ENCODE data around the gene DNM1.
"Not testable (repeated sequence)": the region's sequence is repeated elsewhere in the genome, so short reads cannot be mapped to it uniquely, and the experiment has no call there.

DNM1 gene

DNA sequence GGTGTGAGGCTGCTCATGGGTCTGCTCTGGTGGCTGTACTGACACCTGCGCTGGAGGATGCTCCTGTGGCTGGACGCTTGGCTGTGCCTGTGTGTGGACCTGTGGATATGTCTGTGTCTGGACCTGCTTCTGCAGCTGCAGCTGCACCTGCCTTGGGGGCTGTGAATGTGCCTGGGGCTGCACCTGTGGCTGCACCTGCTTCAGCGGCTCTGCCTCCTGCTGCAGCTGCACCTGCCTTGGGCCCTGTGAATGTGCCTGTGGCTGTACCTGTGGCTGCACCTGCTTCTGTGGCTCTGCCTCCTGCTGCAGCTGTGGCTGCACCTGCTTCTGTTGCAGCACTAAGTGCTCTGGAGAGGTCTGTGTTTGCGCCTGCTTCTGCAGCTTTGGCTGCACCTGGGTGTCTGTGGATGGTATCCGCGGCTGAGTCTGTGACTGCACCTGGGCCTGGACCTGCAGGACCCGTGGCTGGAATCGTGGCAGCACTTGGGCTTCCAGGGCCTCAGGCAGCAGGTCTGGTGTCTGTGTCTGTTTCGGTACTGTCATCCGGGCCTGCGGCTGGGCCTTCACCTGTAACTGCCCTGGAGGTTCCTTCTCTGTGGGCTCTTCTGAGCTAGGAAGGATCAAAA is 24.3 kb upstream of the DNM1 start:
- DNase-seq, result no peak

DNA sequence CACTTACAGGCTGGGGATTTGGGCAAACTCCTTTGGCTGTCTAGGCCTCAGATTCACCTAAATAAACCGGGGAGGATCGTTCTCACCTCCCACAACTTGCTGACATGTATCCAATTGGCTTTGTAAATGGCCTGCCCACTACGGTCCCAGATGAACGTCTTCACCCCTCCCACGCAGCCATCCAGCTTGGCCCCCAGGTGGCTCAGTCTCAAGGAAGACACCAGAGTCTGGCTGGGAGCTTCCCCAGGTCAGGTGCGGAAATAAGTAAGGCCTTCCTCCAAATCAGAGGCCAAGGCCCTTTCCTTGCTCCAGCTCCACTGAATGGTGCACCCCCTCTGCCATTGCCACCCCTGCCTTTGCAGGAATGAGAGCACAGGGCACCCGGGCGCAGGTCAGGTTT is 23.2 kb upstream of the DNM1 start:
- no peak for DNase-seq

DNA sequence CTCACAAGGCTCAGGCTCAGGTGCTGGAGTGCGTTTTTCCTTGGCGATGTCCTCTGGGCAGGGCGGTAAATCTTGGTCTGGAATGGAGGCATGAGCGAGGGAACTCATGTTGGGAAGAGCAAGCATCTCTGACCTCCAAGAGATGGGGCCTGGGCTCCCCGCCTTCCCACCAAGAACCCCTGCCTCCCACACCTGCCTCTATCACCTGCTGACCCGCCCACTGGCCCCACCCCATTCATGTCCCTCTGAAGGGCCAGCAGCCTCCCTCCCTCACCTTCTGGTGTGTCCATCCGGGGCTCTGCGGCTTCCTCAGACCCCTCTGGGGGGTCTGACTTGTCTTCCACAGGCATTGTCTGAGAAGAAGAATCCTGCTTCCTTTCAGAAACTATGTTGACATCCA is 22.7 kb upstream of the DNM1 start:
- DNase-seq, result no peak

DNA sequence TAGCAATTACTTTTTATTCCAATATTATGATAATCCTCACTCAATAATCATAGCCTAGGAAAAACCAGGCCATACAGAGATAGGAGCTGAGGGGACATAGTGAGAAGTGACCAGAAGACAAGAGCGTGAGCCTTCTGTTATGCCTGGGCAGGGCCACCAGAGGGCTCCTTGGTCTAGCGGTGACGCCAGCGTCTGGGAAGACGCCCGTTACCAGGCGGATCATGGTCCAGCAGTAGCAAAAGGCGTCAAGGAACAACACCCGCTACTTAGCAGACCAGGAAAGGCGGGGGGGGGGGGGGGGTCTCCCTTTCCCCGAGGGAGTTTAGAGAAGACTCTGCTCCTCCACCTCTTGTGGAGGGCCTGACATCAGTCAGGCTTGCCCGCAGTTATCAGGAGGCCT is 21.7 kb upstream of the DNM1 start:
- not testable (repeated sequence) for DNase-seq

DNA sequence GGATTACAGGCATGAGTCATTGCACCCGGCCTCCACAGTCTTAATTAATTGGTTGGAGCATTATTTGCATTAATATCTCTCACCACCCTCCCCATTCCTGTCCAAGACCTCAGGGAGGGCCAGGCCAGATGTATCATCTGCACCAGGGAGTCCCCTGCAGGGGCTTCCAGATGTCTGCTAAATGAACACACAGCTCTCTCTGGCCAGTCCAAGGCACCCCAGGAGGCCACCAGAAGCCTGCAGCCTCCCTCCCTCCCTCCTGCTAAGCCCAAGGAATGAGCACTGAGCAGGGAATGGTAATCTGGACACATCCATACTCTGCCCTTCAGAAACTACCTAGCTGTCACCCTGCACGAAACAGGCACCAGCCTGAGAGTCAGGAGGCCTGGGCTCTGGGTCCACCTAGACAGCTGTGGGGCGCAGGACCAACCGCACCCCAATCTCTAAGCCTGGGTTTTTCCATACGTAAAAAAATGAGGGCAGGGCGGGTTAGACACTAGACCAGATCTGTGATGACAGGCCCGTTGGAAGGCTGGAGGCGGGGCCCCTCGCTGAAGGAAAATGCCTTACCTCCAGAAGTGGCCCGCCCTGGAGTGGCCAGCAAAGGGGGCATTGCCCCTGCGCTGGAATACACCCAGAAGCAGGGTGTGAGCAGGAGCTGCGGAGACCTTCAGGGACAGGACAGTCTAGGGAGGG is 20.1 kb upstream of the DNM1 start:
- no peak for DNase-seq

DNA sequence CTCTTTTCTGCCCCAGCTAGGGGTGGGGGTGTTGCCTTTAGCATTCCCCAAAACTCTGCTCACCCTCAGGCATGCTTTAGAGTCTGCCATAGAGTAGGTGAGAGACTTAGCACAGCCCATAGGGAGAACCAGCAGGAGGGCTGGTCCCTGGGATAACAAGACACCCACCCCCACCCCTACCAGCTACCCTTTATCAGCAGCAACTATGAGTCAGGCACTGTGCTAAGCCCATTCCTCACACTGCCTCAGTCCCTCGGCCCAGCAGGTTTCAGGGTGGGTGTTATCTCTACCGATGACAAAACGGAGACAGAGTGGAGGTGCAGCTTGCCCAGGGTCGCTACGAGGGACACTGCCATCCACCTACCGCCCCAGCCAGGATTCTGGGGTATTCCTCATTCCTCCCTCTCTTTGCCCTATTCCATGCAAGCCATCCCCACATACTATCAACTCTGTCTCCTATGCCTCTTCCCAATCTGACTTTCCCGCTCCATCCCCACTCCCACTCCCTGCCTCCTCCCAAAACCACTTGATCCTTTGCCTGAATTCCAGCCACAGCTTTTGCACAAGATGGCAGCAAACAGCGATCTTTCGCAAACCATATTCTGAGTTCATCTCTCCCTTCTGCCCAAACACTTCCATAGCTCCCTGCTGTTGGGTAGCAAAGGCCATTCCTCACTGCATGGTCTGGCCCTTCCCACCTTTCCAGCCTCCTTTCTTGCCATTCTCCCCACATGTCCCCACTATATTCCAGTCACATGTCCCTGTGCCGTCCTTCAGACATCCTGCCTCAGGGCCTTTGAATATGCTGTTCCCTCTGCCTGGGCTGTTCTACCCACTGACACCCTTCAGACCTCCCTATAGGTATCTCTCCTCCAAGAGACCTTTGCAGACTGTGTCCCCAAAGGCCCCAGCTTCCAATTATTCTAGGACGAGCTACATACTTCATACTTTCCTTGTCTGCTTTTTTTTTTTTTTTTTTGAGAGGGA is 16.9 kb upstream of the DNM1 start:
- DNase-seq, result no peak

DNA sequence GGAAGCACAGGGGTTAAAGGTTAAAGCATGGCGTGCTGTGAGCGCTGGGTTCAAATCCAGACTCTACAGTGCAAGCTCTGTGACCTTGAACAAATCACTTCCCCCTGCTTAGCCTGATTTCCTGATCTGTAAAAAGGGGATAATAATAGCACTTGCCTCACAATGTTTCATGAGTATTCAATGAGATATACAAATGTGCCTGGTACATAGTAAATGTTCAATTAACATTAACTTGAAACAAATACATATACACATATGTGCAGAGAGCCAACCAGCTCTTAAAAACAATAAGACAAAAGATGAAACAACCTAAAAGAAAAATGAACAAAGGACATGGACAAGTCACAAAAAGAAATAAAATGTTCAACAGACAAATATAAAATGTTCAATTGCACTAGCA is 15.8 kb upstream of the DNM1 start:
- no peak for DNase-seq

DNA sequence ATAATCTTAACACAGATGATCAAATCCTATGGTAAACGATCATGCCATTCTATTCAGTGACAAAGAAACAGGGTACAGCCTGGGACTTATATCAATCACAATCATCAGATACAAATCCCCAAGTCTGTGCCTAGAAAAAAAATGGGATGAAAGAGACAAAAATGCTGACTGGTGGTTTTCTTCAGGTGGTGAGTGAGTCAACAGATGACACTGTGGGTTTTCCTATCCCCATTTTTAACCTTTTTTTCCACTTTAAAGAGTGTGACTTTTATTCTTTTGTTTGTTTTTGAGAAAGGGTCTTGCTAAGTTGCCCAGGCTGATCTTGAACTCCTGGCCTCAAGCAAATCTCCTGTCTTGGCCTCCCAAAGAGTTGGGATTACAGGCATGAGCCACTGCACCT is 15.0 kb upstream of the DNM1 start:
- DNase-seq, result no peak

DNA sequence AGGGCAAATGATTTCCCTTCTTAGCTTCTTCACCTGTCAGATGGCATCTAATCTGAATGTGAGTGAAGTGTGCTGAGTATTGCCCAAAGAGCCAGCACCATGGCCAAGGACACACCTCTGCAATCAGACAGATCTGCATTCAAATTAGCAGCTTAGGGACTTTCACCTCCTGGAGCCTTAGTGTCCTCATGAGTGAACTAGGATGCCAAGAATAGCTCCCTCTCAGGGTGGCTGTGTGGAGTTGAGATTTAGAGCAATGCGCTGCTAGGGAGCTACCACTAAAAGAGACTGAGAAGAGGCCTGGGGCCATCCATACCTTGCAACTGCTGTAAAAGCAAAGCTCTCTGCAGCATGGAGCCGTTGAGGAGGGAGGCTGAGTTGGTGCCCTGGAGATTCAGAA is 13.2 kb upstream of the DNM1 start:
- no peak for DNase-seq

DNA sequence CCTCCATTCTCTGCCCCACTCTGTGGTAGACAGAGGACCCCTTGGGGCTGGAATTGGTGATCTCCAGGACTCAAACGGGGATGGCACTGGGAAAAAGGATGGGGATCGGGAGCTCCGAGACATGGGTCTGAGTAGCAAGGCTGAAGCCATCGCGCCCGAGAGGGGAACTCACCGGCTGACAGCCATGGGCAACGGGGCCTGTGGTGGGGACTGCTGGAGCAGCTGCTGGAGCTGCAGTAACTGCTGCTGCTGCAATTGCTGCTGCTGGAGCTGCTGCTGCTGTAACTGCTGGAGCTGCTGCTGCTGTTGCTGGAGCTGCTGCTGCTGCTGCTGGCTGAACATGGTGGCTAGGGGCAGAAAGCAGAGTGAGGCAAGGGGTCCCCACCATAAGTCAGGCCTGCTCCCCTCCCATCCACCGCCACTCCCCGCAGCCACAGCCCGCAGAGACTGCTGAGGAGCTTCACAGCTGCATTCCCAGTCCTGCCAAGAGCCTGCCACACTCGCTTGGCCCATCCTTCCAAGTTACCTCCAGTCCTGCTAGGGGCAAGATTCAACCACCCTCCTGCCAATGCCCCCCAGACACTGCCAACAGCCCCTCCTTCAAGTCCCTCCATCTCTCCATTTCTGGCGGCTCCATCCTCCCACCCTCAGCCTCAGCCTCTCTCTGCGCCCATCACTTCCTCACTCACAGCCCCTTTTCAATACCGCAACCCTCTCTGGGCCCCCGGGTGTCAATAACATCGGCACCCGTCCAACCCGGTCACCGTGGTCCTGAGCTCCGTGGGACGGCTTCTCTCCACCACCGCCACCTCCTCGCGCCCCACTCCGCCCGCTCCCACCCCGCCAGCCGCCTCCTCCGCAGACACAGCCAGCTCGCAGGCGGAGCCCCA is 12.4 kb upstream of the DNM1 start:
- DNase-seq, result no peak

DNA sequence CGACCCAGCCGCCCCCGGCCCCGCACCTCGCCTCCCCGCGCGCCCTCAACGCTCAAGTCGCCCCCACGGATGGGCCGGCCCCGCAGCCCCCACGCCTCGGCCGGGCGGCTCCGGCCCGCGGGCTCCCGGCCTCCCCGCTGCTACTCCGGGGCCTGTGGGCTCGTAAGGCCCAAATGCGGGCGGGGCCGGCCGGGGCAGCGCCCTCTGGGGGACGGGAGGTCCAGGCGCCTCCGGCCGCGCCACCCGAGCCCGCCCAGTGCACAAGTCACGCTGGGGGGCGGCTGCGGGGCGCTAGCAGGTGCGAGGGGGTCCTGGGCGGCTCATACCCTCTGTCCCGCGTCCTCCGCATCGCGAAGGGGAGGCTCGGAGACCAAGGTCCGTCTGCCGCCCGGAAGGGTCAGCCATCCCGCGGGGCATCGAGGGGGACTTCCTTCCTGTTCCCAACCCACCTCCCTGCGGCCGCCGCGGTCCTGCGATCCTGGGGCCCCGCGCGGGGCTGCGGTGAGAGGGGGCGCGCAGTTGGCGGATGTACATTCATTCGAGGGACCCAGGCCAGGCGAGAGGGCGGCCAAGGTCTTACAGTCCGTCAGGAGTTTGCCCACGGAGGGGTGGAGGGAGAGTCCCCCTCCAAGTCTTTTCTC is 11.7 kb upstream of the DNM1 start, which contains the start of gene CIZ1:
TSS of gene CIZ1 (minus strand) at position 167 of the 641 bp plus-strand sequence. CDS start 715 bp downstream, outside the sequence.
- peak; percentile 58 for DNase-seq

DNA sequence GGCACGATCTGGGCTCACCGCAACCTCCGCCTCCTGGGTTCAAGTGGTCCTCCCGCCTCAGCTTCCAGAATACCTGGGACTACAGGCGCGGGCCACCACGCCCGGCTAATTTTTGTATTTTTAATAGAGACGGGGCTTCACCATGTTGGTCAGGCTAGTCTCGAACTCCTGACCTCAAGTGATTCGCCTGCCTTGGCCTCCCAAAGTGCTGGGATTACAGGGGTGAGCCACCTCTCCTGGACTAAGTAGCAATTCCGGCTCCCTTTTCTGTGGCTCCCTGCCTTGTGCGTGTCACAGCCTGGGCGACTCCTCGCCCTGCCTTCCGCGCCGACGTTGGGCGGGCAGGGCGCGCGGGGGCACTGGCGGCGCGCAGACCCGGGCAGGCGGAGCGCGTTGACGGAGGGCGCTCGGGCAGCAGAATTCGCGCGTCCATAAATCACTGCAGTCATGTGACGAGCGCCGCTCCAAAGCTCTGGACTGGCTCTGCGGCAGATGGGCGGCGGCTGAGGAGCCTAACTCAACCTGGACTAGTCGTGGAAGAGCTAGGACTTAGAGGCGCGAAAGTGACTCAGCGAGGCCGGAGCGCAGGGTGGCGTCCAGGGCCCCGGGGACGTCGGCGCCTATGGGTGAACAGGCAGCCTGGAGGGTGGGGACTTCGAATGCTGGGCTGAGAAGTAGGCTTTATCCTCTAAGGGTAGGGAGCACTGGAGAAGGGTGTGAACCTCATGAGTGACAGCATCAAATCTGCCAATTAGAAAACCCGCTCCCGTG is 10.4 kb upstream of the DNM1 start:
- DNase-seq, result peak; percentile 75

DNA sequence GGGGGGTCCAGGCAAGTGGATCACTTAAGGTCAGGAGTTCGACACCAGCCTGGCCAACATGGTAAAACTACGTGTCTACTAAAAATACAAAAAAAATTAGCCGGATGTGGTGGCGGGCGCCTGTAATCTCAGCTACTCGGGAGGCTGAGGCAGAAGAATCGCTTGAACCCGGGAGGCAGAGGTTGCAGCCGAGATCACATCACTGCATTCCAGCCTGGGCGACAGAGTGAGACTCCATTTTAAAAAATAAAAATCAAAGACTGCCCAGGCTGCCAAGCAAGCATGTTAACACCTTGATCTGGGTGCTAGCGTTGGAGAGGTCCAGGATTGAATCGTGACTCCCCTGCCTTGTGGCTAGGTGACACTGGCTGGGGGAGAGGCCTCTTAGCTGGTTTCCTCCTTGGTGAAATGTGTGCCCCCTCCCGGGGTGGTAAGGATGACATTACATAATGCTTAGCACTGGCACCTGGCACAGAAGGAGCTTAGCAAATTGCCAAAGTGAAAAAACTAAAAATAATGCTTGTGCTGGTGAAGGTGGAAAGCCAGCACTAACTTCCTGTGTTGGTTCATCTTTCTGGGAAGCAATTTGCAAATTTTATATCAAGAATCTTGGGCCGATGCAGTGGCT is 9.6 kb upstream of the DNM1 start:
- DNase-seq, result no peak

DNA sequence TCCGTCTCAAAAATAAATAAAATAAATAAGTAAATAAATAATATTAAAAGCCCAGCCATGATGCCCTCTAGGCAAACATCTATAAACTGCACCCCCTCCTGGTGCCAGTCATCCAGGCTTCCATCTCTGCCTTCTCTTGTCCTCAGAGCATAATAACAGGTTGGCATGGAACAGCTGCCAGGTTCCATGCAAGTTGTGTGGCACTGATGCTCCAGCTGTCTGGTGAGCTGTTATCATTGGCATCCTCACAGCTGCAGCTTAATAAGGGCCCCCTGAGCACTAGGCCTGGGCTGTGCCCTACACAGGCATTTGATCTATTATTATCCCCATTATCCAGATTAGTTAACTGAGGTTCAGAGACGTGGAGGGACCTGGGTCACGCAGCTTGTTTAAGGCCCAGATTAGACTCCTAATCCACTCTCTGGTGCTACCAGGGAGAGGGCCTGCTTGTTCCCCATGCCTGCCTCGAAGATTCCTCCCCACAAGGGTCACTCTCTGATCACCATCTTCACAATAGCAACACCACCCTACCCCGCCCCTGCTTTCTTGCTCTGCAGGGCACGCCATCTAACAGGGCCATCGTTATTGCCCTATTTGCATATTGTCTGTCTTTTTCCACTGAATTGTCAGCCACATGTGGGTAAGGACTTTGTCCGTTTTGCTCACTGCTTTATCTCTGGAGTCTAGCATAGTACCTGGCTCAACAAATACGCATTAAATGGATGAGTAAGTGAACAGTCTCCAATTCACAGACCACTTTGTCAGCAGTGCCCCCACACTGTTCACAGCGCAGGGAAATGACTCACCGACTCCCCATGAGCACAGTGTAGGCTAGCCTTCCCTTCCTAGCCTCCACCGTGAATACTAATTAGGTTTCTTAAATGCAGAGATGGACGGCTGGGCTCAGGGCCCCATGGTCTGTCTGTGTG is 1.5 kb upstream of the DNM1 start:
- DNase-seq, result no peak

DNA sequence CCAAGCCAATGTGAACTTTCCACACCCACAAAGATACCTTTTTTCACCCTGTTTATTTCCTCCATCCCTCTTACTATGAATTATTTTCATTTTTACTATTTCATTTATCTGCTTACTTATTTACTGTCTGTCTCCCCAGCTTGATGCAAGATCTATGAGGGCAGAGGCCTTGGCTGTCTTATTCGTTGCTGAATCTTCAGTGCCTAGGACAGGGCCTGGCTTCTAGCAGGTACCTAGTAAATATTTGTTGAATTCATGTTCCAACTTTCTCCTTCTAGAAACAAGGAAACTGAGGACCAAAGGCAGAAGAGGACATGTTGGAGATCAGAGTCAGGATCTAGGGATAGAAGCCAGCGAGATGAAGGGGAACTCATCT is 543 bp upstream of the DNM1 start:
- DNase-seq, result no peak

DNA sequence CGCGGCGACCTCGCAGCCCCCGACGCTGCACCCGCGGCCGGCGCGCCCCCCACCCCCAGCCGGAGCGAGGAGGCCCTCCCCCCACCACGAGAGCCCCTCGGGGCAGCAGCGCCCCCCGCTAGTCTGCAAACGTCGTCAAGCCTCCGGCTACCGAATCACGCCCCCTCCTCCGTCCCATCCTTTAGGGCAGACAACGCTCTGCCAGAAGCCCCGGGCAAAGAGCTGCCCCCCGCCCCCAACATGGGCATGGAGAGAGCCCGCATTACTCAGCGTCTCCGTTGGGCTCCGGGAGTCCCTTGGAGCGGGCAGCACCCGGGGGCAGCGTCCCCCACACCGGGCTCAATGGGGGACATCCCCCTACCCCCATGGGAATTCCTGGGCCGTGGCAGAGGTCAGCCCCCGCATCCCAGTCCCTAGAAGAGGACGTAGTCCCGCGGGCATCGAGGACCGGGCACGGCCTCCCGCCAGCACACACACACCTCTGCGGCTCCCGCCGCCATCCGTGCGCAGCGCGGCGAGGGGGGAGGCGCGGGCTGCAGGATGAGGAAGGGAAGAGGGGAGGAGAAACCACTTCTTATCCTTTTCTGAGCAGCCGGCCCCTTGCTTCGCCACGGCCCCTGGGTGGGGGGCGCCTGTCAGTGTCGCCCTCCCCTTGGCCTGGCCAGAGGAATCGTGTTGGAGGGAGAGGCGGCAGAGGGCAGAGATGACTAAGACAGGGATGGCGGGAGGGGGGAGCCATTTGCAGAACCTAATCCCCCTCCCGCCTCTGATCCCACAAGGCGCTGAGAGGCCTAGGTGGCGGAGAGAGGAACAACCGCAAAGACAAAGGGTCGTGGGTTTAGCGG is 750 bp downstream of the DNM1 start:
- no peak for DNase-seq

DNA sequence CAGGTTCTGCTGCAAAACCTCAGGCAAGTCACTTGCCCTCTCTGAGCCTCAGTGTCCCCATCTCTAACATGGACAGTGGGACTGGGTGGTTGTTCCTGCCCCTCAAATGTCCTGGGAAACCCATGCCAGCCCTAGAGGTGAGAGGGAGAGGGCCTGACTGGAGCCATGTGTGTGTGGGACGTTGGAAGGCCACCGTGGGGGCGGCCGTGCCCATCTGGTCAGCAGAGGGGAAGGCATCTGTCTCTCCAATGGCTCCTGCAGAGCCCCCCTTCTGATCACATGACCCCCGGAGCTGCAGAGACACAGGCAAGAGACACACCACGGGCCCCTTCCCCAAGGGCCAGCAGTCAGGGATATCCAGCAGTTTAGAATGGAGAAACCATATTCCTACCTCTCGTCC is 1.7 kb downstream of the DNM1 start:
- no peak for DNase-seq

DNA sequence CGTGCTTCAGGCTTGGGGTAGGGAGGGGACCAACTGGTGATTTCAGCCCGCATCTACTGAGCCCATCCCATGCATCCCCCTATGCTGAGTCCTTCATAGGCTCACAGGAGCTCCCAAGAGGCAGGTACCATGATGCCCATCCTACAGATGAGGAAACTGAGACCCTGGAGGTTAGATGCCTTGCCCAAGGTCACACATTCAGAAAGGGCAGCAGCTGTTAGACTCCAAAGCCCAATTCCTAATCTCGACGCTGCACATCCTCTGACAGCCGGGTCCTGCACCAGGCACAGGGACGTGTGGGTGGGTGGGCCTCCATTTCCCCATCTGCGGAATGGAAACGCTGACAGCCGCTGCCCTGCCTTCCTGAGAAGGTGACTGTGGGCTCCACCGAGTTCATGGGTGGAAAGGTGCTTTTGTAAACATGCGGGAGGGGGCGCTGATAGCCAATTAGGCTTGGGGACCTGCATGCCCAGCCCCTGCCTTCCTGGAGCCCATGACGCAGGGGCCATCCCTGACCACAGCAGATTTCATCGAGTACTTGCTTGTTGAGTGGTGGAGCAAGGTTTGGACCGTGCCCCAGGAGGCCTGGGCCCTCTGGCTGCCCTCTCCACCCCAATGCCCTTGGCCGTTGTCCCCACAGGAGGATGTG is 2.2 kb downstream of the DNM1 start:
- no peak for DNase-seq

Measured in NCI-H2029 (cell line).